ENCODE data around the gene CMC1.

The CMC1 gene

DNA sequence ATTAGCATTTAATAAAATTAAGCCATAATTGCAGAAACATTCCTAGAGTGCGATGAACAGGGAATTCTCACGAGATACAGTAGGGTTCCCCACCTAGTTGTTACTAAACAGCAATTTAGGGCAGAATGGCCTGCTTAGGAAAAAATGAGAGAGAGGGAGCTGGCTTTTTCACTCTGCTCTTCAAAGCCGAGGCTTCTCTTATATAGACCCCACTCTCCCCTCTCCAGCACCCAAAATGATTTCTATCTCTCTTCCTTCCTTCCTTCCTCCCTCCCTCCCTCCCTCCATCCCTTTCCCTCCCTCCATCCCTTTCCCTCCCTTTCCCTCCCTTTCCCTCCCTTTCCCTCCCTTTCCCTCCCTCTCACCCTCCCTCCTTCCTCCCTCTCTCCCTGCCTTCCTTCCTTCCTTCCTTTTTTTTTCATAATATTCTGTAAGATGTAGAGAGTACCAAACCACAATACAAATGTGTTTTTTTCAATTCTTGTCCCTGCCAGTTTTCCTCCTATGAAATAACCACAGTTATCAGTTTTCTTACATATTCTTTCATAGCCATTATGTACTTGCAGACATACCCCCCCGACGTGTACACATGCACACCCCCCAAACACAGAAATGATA lies 59.0 kb downstream of the CMC1 start:
- Histone ChIP-seq H3K4me1 (ENCODE audit: control insufficient read depth, insufficient read depth, low read length) (no peaks in the 10 kb centered on the region), H3K9me3 (ENCODE audit: control insufficient read depth, insufficient read depth, low read length) (no peaks in the 10 kb centered on the region), H3K27me3 (ENCODE audit: control insufficient read depth, insufficient read depth, low read length) (no peaks in the 10 kb centered on the region), H3K36me3 (ENCODE audit: control insufficient read depth, insufficient read depth, low read length) (no peaks in the 10 kb centered on the region; the same call in 1 of the 2 replicates), H3K27ac (ENCODE audit: low read depth, low read length) (no peak overlapping the region), H3K9ac (ENCODE audit: low read depth, low read length) (no peak overlapping the region), H3K4me3 (ENCODE audit: low read depth, low read length) (no peak overlapping the region)

DNA sequence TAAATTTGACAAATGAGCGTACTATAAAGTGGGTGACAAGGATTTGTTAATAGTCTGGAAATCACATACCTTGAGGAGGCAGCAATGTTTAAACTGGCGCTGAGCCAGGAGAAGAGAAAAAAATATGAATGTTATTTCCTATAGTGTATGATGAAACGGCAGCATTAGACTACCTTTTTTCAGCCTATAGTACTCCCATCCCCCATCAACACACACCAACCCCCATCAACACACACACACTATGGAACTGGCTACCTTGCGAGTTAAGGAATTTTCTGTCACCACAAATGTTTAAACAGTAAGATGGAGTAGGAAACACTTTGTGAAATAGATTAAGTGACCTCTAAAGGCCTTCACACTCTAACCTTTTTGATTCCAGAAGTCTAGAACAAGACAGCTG lies 60.3 kb downstream of the CMC1 start:
- Histone ChIP-seq H3K27ac (ENCODE audit: low read depth, low read length) (no peak overlapping the region), H3K27me3 (ENCODE audit: control insufficient read depth, insufficient read depth, low read length) (no peaks in the 10 kb centered on the region), H3K9ac (ENCODE audit: low read depth, low read length) (no peak overlapping the region), H3K4me3 (ENCODE audit: low read depth, low read length) (no peak overlapping the region), H3K9me3 (ENCODE audit: control insufficient read depth, insufficient read depth, low read length) (no peaks in the 10 kb centered on the region), H3K4me1 (ENCODE audit: control insufficient read depth, insufficient read depth, low read length) (no peaks in the 10 kb centered on the region), H3K36me3 (ENCODE audit: control insufficient read depth, insufficient read depth, low read length) (no peaks in the 10 kb centered on the region; the same call in 1 of the 2 replicates)

DNA sequence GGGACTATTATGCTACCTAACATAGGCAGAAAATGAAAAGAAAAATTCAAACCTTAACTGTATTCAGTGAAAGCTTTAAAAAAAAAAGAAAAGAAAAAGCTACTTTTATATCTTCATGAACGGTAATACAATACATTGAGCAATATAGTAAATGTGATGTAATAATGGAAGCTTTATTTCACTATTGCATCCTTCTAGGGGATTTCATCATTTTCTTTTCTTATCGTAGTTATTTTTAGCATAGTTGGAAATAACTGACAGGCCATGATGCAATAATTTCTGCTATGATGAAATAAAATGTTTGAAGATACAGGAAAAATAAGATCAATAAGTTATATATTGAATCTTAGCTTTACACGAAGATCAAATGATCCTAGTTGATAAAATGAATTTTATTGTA lies 66.8 kb downstream of the CMC1 start:
- H3K27ac ChIP-seq (ENCODE audit: low read depth, low read length) = no peak overlapping the region
- H3K4me3 ChIP-seq (ENCODE audit: low read depth, low read length) = no peak overlapping the region
- no peaks in the 10 kb centered on the region for H3K36me3 ChIP-seq (ENCODE audit: control insufficient read depth, insufficient read depth, low read length)
- H3K27me3 ChIP-seq (ENCODE audit: control insufficient read depth, insufficient read depth, low read length) = no peaks in the 10 kb centered on the region
- H3K4me1 ChIP-seq (ENCODE audit: control insufficient read depth, insufficient read depth, low read length) = peaks cover 8% of the 10 kb centered on the region; the same call in 1 of the 2 replicates
- H3K9ac ChIP-seq (ENCODE audit: low read depth, low read length) = no peak overlapping the region
- H3K9me3 ChIP-seq (ENCODE audit: control insufficient read depth, insufficient read depth, low read length) = no peaks in the 10 kb centered on the region

- Histone ChIP-seq H3K4me3 (ENCODE audit: low read depth, low read length) (no peak overlapping the region), H3K9me3 (ENCODE audit: control insufficient read depth, insufficient read depth, low read length) (no peaks in the 10 kb centered on the region), H3K27ac (ENCODE audit: low read depth, low read length) (no peak overlapping the region)
Measured at GRCh38 chr3:28315711-28316110, 74.3 kb downstream of the CMC1 start.

DNA sequence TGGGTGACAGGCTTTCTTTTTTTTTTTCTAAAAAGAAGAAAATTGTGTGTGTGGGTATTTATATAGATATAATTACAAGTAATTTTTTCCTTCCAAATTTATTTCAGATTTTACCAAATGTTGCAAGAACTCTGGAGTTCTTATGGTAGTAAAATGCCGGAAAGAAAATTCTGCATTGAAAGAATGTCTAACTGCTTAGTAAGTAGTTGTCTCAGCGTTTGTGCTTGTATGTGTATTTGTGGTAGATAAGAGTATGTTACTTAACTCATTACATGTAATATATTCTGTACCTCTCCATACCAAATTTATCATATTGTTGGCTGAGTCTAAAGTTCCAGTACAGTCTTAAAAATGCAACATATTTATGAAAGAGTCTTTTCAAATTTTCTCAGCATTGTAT lies 74.8 kb downstream of the CMC1 start:
- H3K4me1 ChIP-seq (ENCODE audit: control insufficient read depth, insufficient read depth, low read length) = 0 out of 2 replicates have a peak, but pooled peaks cover 3% of the 10 kb centered on the region

More at GRCh38 chr3:28315711-28316110, 74.3 kb downstream of the CMC1 start:
- H3K4me1 ChIP-seq (ENCODE audit: control insufficient read depth, insufficient read depth, low read length) = no peaks in the 10 kb centered on the region
- H3K36me3 ChIP-seq (ENCODE audit: control insufficient read depth, insufficient read depth, low read length) = peaks cover 9% of the 10 kb centered on the region
- no peaks in the 10 kb centered on the region for H3K27me3 ChIP-seq (ENCODE audit: control insufficient read depth, insufficient read depth, low read length)
- no peak overlapping the region for H3K9ac ChIP-seq (ENCODE audit: low read depth, low read length)

DNA sequence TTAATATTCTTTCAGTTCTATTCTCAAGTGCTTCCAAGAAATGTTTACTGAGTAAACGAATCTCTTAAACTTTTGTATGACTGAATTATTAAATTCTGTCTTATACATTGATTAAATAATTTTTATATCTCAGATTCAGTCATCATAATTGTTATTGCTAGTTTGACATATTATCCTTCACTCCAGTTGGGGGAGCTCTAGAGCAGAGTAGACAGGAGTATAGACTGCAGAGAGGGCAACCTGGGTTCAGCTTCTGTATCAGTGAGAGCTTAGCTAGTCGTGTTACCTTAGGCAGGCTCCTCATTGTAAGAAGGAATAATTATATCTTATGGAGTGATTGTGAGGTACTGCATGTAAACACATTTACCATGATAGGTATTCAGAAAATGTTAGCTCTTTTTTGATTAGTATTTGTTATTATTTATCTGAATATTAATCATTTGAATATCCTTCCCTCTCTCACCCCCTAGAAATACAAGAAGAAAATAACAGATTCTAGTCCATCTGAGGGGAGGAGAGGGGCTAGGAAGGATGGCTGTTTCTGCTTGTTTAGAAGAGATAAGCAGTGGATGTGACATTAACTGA lies 76.1 kb downstream of the CMC1 start:
- H3K4me3 ChIP-seq (ENCODE audit: low read depth, low read length) = no peak overlapping the region
- H3K27me3 ChIP-seq (ENCODE audit: control insufficient read depth, insufficient read depth, low read length) = no peaks in the 10 kb centered on the region
- no peak overlapping the region for H3K9ac ChIP-seq (ENCODE audit: low read depth, low read length)
- H3K27ac ChIP-seq (ENCODE audit: low read depth, low read length) = no peak overlapping the region
- H3K9me3 ChIP-seq (ENCODE audit: control insufficient read depth, insufficient read depth, low read length) = no peaks in the 10 kb centered on the region
- H3K4me1 ChIP-seq (ENCODE audit: control insufficient read depth, insufficient read depth, low read length) = 0 out of 2 replicates have a peak, but pooled peaks cover 3% of the 10 kb centered on the region
- peaks cover 12% of the 10 kb centered on the region for H3K36me3 ChIP-seq (ENCODE audit: control insufficient read depth, insufficient read depth, low read length)

More for the DNA sequence above, 74.8 kb downstream of the CMC1 start:
- H3K9ac ChIP-seq (ENCODE audit: low read depth, low read length) = no peak overlapping the region
- no peak overlapping the region for H3K27ac ChIP-seq (ENCODE audit: low read depth, low read length)
- H3K4me3 ChIP-seq (ENCODE audit: low read depth, low read length) = no peak overlapping the region
- no peaks in the 10 kb centered on the region for H3K9me3 ChIP-seq (ENCODE audit: control insufficient read depth, insufficient read depth, low read length)
- H3K27me3 ChIP-seq (ENCODE audit: control insufficient read depth, insufficient read depth, low read length) = no peaks in the 10 kb centered on the region
- H3K36me3 ChIP-seq (ENCODE audit: control insufficient read depth, insufficient read depth, low read length) = peaks cover 9% of the 10 kb centered on the region

DNA sequence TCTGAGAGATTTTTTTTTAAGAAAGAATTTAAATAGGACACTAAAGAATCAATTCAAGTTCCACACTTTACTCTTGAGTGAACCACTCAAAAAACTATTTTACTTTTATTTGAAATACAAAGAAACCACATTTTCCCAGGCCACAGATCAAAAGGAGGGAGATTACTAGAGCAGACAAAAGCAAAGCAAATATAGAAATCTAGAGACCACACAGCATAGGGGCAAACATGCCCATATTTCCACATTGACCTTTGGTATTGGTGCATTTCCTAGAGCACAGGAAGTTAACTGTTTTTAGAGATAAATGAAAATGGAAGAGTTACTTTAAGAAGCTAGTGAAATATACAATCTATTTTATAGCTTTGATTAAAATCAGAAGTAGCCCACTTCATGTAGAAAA lies 79.6 kb downstream of the CMC1 start:
- Histone ChIP-seq H3K9ac (ENCODE audit: low read depth, low read length) (no peak overlapping the region), H3K9me3 (ENCODE audit: control insufficient read depth, insufficient read depth, low read length) (no peaks in the 10 kb centered on the region), H3K27ac (ENCODE audit: low read depth, low read length) (no peak overlapping the region), H3K36me3 (ENCODE audit: control insufficient read depth, insufficient read depth, low read length) (peaks cover 36% of the 10 kb centered on the region), H3K4me1 (ENCODE audit: control insufficient read depth, insufficient read depth, low read length) (0 out of 2 replicates have a peak, but pooled peaks cover 3% of the 10 kb centered on the region), H3K4me3 (ENCODE audit: low read depth, low read length) (no peak overlapping the region), H3K27me3 (ENCODE audit: control insufficient read depth, insufficient read depth, low read length) (no peaks in the 10 kb centered on the region)

- Histone ChIP-seq H3K36me3 (ENCODE audit: control insufficient read depth, insufficient read depth, low read length) (peaks cover 41% of the 10 kb centered on the region), H3K9me3 (ENCODE audit: control insufficient read depth, insufficient read depth, low read length) (no peaks in the 10 kb centered on the region), H3K9ac (ENCODE audit: low read depth, low read length) (no peak overlapping the region), H3K4me3 (ENCODE audit: low read depth, low read length) (no peak overlapping the region), H3K27ac (ENCODE audit: low read depth, low read length) (no peak overlapping the region), H3K4me1 (ENCODE audit: control insufficient read depth, insufficient read depth, low read length) (0 out of 2 replicates have a peak, but pooled peaks cover 3% of the 10 kb centered on the region), H3K27me3 (ENCODE audit: control insufficient read depth, insufficient read depth, low read length) (no peaks in the 10 kb centered on the region)
Measured at GRCh38 chr3:28322464-28322863, 81.0 kb downstream of the CMC1 start.

GRCh38 chr3:28326458-28326926 lies 85.1 kb downstream of the CMC1 start:
- H3K9ac ChIP-seq (ENCODE audit: low read depth, low read length) = no peak overlapping the region
- H3K4me3 ChIP-seq (ENCODE audit: low read depth, low read length) = no peak overlapping the region
- H3K27ac ChIP-seq (ENCODE audit: low read depth, low read length) = no peak overlapping the region
- no peaks in the 10 kb centered on the region for H3K9me3 ChIP-seq (ENCODE audit: control insufficient read depth, insufficient read depth, low read length)
- no peaks in the 10 kb centered on the region for H3K27me3 ChIP-seq (ENCODE audit: control insufficient read depth, insufficient read depth, low read length)
- H3K4me1 ChIP-seq (ENCODE audit: control insufficient read depth, insufficient read depth, low read length) = no peaks in the 10 kb centered on the region
- peaks cover 38% of the 10 kb centered on the region for H3K36me3 ChIP-seq (ENCODE audit: control insufficient read depth, insufficient read depth, low read length)

DNA sequence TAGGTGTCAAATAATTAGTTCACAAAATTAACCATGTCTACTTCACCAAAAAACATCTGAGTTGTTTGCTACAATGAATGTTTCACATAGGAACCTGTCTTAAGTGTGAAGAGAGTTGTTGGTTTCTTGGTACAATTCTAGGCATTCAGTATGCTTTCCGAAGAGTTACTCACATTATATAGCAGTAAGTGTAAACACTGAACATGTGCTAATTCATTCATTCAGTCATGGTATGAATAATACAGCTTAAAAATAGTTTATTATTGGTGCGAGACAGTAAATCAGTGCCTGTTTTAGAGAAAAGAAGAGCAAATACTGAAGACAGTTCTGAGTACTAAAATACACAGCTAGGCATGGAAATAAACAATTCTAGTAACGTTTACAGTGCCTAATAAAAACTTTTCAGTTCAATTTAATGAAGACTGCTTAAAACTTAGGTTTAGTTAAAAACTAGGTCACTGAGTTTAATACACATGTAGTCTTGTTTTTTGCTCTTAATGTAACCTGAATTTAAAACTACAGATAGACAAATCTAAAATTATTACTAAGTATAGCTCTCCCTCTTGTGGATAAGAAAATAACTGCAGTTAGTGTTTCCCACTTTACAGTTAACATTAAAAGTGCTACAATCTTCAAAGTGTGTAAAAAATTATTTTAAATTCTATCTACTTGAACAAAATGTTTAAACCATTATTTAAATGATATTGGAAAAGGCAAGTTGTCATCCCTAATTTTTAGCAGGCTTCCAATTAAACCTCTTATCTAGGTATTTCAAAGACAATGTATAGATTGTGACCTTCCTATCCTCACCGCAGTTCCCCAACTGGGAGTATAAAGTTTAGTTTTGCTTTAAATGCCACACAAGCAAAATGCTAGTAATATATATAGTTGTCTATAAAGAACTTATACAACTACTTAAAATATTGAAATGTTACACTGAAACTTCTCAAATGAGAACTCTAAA lies 87.1 kb downstream of the CMC1 start:
- H3K4me3 ChIP-seq (ENCODE audit: low read depth, low read length) = no peak overlapping the region
- no peak overlapping the region for H3K9ac ChIP-seq (ENCODE audit: low read depth, low read length)
- no peak overlapping the region for H3K27ac ChIP-seq (ENCODE audit: low read depth, low read length)
- H3K27me3 ChIP-seq (ENCODE audit: control insufficient read depth, insufficient read depth, low read length) = no peaks in the 10 kb centered on the region
- no peaks in the 10 kb centered on the region for H3K9me3 ChIP-seq (ENCODE audit: control insufficient read depth, insufficient read depth, low read length)
- H3K4me1 ChIP-seq (ENCODE audit: control insufficient read depth, insufficient read depth, low read length) = no peaks in the 10 kb centered on the region
- H3K36me3 ChIP-seq (ENCODE audit: control insufficient read depth, insufficient read depth, low read length) = peaks cover 41% of the 10 kb centered on the region
